MCF 10A (cell line): Measurements from ENCODE around the gene NAA20. TPM values are rescaled to one million over a fixed set of nuclear protein-coding genes. Genes with fewer than 3 reads are reported as not detected.
A peak's percentile ranks its signal among the peaks of the same experiment; 100 is the strongest.

Experiments
- BruUV-seq: library from RNA; stranded (reverse); fragments of 400-500 nt; replicated peaks from 2 replicates; lab custom pipeline; 2021; lab: Mats Ljungman, UMichigan
- CTCF ChIA-PET: fragments of 300-600 bp; sonication (Branson Sonifier 250); formaldehyde crosslinking; extraction: SDS; loops from one replicate; lab custom pipeline; 2021; ENCODE audit warnings: antibody characterized with exemption, inconsistent platforms; lab: Yijun Ruan, JAX
- POLR2A ChIA-PET: fragments of 300-600, 350-650 bp; sonication (Branson Sonifier 250); formaldehyde crosslinking; extraction: SDS; loops from one replicate; lab custom pipeline; 2020; ENCODE audit warnings: antibody characterized with exemption, inconsistent platforms; lab: Yijun Ruan, JAX
- DNase-seq: peaks from one replicate; pipeline ENCODE4 v3.0.0-alpha.2; 2018; ENCODE audit not compliant: unreplicated experiment
- H3K27ac Mint-ChIP-seq: one replicate; pipeline ENCODE4 v1.8.0; 2022; ENCODE audit warnings: mild to moderate bottlenecking, low read depth, mixed read lengths; ENCODE audit not compliant: unreplicated experiment
- H3K27me3 Mint-ChIP-seq: one replicate; pipeline ENCODE4 v1.8.0; 2022; ENCODE audit warnings: mixed read lengths; ENCODE audit not compliant: insufficient read depth, unreplicated experiment
- H3K36me3 Mint-ChIP-seq: one replicate; pipeline ENCODE4 v1.8.0; 2022; ENCODE audit warnings: mild to moderate bottlenecking, moderate library complexity, mixed read lengths; ENCODE audit not compliant: insufficient read depth, unreplicated experiment
- H3K4me1 Mint-ChIP-seq: one replicate; pipeline ENCODE4 v1.8.0; 2022; ENCODE audit warnings: mixed read lengths; ENCODE audit not compliant: insufficient read depth, unreplicated experiment
- H3K4me3 Mint-ChIP-seq: one replicate; pipeline ENCODE4 v1.8.0; 2022; ENCODE audit warnings: mild to moderate bottlenecking, moderate library complexity, mixed read lengths; ENCODE audit not compliant: unreplicated experiment
- H3K9me3 Mint-ChIP-seq: one replicate; pipeline ENCODE4 v1.8.0; 2022; ENCODE audit warnings: mixed read lengths; ENCODE audit not compliant: unreplicated experiment
- intact Hi-C: fragments of 100-400 bp; cut with micrococcal nuclease; formaldehyde crosslinking; loops from 2 replicates; pipeline ENCODE4 v1.14.1; 2022
- total RNA-seq: library from RNA; stranded (reverse); gene quantifications from 2 replicates; pipeline ENCODE4 v1.2.3, GENCODE V29; 2022
- TF ChIP-seq, protein P1 (sequence below): fragments of 200-600 bp; IDR thresholded peaks from one replicate; pipeline ENCODE4 v1.8.0; 2022; ENCODE audit warnings: antibody characterized with exemption, mild to moderate bottlenecking; ENCODE audit not compliant: unreplicated experiment

NAA20 gene
- total RNA-seq, 1 experiment from 2014 or later, result 109 TPM

DNA sequence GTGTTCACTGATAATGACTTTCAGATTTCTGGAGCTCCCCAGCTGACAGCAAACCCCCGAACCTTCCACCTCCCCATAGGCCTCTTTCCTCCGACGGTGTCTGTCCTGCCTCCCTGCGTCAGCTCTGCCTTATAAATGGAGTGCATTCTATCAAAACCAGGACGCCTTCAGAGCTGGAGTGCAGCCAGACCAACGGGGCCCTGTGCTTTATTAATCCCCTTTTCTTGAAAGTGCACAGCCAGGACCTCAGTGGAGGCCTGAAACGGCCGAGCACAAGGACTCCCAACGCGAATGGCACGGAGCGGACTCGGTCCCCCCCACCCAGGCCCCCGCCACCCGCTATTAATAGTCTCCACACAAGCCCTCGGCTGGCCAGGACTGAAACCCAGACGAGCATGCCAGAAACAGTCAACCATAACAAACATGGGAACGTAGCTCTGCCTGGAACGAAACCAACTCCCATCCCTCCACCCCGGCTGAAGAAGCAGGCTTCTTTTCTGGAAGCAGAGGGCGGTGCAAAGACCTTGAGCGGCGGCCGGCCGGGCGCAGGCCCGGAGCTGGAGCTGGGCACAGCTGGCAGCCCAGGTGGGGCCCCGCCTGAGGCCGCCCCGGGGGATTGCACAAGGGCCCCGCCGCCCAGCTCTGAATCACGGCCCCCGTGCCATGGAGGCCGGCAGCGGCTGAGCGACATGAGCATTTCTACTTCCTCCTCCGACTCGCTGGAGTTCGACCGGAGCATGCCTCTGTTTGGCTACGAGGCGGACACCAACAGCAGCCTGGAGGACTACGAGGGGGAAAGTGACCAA is 42.3 kb upstream of the NAA20 start:
- TF ChIP-seq, protein P1, sequence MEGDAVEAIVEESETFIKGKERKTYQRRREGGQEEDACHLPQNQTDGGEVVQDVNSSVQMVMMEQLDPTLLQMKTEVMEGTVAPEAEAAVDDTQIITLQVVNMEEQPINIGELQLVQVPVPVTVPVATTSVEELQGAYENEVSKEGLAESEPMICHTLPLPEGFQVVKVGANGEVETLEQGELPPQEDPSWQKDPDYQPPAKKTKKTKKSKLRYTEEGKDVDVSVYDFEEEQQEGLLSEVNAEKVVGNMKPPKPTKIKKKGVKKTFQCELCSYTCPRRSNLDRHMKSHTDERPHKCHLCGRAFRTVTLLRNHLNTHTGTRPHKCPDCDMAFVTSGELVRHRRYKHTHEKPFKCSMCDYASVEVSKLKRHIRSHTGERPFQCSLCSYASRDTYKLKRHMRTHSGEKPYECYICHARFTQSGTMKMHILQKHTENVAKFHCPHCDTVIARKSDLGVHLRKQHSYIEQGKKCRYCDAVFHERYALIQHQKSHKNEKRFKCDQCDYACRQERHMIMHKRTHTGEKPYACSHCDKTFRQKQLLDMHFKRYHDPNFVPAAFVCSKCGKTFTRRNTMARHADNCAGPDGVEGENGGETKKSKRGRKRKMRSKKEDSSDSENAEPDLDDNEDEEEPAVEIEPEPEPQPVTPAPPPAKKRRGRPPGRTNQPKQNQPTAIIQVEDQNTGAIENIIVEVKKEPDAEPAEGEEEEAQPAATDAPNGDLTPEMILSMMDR, result no peak
- Mint-ChIP-seq H3K4me1 (peaks cover 36% of the 10 kb centered on the region), H3K27ac (peak overlapping the region; percentile 83), H3K27me3 (no peaks in the 10 kb centered on the region), H3K36me3 (peaks cover 20% of the 10 kb centered on the region), H3K4me3 (peak overlapping the region; percentile 80), H3K9me3 (no peaks in the 10 kb centered on the region)
- no TSS peak for BruUV-seq
- ChIA-PET POLR2A (interaction anchor here (0.5 to 13.0 kb wide), 48 partner anchors 8 to 1687 kb away, joined by 3 to 525 read pairs (median 6); partner anchors contain the start of genes CFAP61, CRNKL1, DZANK1 and NAA20), CTCF (interaction anchor here (0.9 to 11.8 kb wide), 28 partner anchors 10 to 287 kb away, joined by 3 to 258 read pairs (median 7); no protein-coding TSS in a partner anchor)
- intact Hi-C loops, result loop anchor here (1.0 to 5.0 kb wide), 5 partner anchors 42 to 288 kb away; partner anchors contain the start of gene NAA20
- peak; percentile 95 for DNase-seq

DNA sequence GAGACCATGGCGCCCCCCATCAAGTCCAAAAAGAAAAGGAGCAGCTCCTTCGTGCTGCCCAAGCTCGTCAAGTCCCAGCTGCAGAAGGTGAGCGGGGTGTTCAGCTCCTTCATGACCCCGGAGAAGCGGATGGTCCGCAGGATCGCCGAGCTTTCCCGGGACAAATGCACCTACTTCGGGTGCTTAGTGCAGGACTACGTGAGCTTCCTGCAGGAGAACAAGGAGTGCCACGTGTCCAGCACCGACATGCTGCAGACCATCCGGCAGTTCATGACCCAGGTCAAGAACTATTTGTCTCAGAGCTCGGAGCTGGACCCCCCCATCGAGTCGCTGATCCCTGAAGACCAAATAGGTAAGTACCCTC is 41.7 kb upstream of the NAA20 start:
- Mint-ChIP-seq H3K27me3 (no peaks in the 10 kb centered on the region), H3K27ac (peak overlapping the region; percentile 83), H3K9me3 (no peaks in the 10 kb centered on the region), H3K36me3 (peaks cover 23% of the 10 kb centered on the region), H3K4me3 (peak overlapping the region; percentile 80), H3K4me1 (peaks cover 36% of the 10 kb centered on the region)
- BruUV-seq, result TSS peak; percentile 36
- POLR2A ChIA-PET, result interaction anchor here (0.5 to 13.0 kb wide), 44 partner anchors 8 to 1688 kb away, joined by 3 to 525 read pairs (median 6); partner anchors contain the start of genes CFAP61, CRNKL1, NAA20 and RBBP9
- DNase-seq, result no peak
- CTCF ChIA-PET, result interaction anchor here (0.6 to 11.8 kb wide), 26 partner anchors 8 to 287 kb away, joined by 3 to 258 read pairs (median 7); no protein-coding TSS in a partner anchor
- TF ChIP-seq, protein P1, result no peak
- intact Hi-C loops, result loop anchor here (1.0 to 5.0 kb wide), 5 partner anchors 41 to 288 kb away; partner anchors contain the start of gene NAA20

DNA sequence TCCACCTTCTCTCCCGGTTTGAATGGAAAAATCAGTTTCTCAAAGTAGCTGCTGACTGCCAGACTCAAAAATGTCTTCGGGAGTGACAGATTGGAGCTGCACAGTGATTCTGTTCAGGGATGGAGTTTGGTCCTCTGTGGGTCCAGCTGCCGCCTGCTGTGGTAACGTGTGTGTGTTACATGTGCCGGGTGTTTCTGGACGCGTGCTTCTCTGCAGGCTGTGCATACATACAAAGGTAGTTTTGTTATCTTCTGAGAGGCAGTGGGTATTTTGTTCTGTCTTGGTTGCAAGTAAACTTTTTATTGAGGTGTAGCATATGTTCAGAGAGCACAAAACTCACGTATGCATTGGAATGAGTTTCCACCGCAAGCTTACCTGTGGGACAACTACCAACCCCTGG is 41.3 kb upstream of the NAA20 start:
- ChIA-PET CTCF (interaction anchor here (0.6 to 11.8 kb wide), 25 partner anchors 8 to 288 kb away, joined by 3 to 258 read pairs (median 7); no protein-coding TSS in a partner anchor), POLR2A (interaction anchor here (0.7 to 13.0 kb wide), 39 partner anchors 14 to 1479 kb away, joined by 3 to 525 read pairs (median 7); partner anchors contain the start of genes CFAP61, CRNKL1, NAA20 and RBBP9)
- peaks cover 27% of the 10 kb centered on the region for H3K36me3 Mint-ChIP-seq
- TF ChIP-seq, protein P1, result no peak
- peak overlapping the region; percentile 80 for H3K4me3 Mint-ChIP-seq
- H3K27me3 Mint-ChIP-seq, result no peaks in the 10 kb centered on the region
- peaks cover 41% of the 10 kb centered on the region for H3K4me1 Mint-ChIP-seq
- no peaks in the 10 kb centered on the region for H3K9me3 Mint-ChIP-seq
- peak overlapping the region; percentile 83 for H3K27ac Mint-ChIP-seq
- BruUV-seq, result no TSS peak
- DNase-seq, result peak; percentile 47
- intact Hi-C loops, result loop anchor here (1.0 to 5.0 kb wide), 6 partner anchors 41 to 289 kb away; partner anchors contain the start of gene NAA20
